Measurements from ENCODE around the gene SETD3.

The SETD3 gene

GRCh38 chr14:99471731-99472130, 8.9 kb downstream of the SETD3 start:
- Histone ChIP-seq H3K4me1 (ENCODE audit: control insufficient read depth in 2 of 2, insufficient read depth in 2 of 2, low read length in 2 of 2) (peaks cover 6 to 8% of the 10 kb centered on the region in 2 donors), H3K27ac (ENCODE audit: low read depth in 2 of 2, low read length in 2 of 2) (no peak overlapping the region)

GRCh38 chr14:99468836-99469592, 11.6 kb downstream of the SETD3 start:
- Histone ChIP-seq H3K9ac (ENCODE audit: low read depth in 1 of 2, low read length in 2 of 2) (no peak overlapping the region), H3K4me1 (ENCODE audit: control insufficient read depth in 2 of 2, insufficient read depth in 2 of 2, low read length in 2 of 2) (peaks cover 6 to 8% of the 10 kb centered on the region in 2 donors), H3K36me3 (ENCODE audit: control insufficient read depth in 2 of 2, insufficient read depth in 2 of 2, low read length in 2 of 2) (peaks cover 9 to 15% of the 10 kb centered on the region in 2 donors)

More at GRCh38 chr14:99471731-99472130, 8.9 kb downstream of the SETD3 start:
- Histone ChIP-seq H3K9me3 (ENCODE audit: control insufficient read depth in 2 of 2, low read length in 2 of 2) (no peaks in the 10 kb centered on the region), H3K27me3 (ENCODE audit: control insufficient read depth in 2 of 2, insufficient read depth in 2 of 2, low read length in 2 of 2) (no peaks in the 10 kb centered on the region), H3K9ac (ENCODE audit: low read depth in 1 of 2, low read length in 2 of 2) (no peak overlapping the region), H3K4me3 (ENCODE audit: low read length in 2 of 2) (no peak overlapping the region), H3K36me3 (ENCODE audit: control insufficient read depth in 2 of 2, insufficient read depth in 2 of 2, low read length in 2 of 2) (no peaks in the 10 kb centered on the region)

GRCh38 chr14:99468081-99468480, 12.6 kb downstream of the SETD3 start:
- Histone ChIP-seq H3K9ac (ENCODE audit: low read depth in 1 of 2, low read length in 2 of 2) (no peak overlapping the region), H3K36me3 (ENCODE audit: control insufficient read depth in 2 of 2, insufficient read depth in 2 of 2, low read length in 2 of 2) (peaks cover 16 to 19% of the 10 kb centered on the region in 2 donors), H3K27me3 (ENCODE audit: control insufficient read depth in 2 of 2, insufficient read depth in 2 of 2, low read length in 2 of 2) (no peaks in the 10 kb centered on the region), H3K4me3 (ENCODE audit: low read length in 2 of 2) (no peak overlapping the region), H3K4me1 (ENCODE audit: control insufficient read depth in 2 of 2, insufficient read depth in 2 of 2, low read length in 2 of 2) (peaks cover 6 to 8% of the 10 kb centered on the region in 2 donors), H3K9me3 (ENCODE audit: control insufficient read depth in 2 of 2, low read length in 2 of 2) (no peaks in the 10 kb centered on the region), H3K27ac (ENCODE audit: low read depth in 2 of 2, low read length in 2 of 2) (no peak overlapping the region)

More at GRCh38 chr14:99468836-99469592, 11.6 kb downstream of the SETD3 start:
- Histone ChIP-seq H3K4me3 (ENCODE audit: low read length in 2 of 2) (no peak overlapping the region), H3K9me3 (ENCODE audit: control insufficient read depth in 2 of 2, low read length in 2 of 2) (no peaks in the 10 kb centered on the region), H3K27me3 (ENCODE audit: control insufficient read depth in 2 of 2, insufficient read depth in 2 of 2, low read length in 2 of 2) (no peaks in the 10 kb centered on the region), H3K27ac (ENCODE audit: low read depth in 2 of 2, low read length in 2 of 2) (no peak overlapping the region)

GRCh38 chr14:99467336-99468078, 13.2 kb downstream of the SETD3 start:
- Histone ChIP-seq H3K36me3 (ENCODE audit: control insufficient read depth in 2 of 2, insufficient read depth in 2 of 2, low read length in 2 of 2) (peaks cover 21 to 22% of the 10 kb centered on the region in 2 donors), H3K27ac (ENCODE audit: low read depth in 2 of 2, low read length in 2 of 2) (no peak overlapping the region), H3K9me3 (ENCODE audit: control insufficient read depth in 2 of 2, low read length in 2 of 2) (no peaks in the 10 kb centered on the region), H3K27me3 (ENCODE audit: control insufficient read depth in 2 of 2, insufficient read depth in 2 of 2, low read length in 2 of 2) (no peaks in the 10 kb centered on the region), H3K4me1 (ENCODE audit: control insufficient read depth in 2 of 2, insufficient read depth in 2 of 2, low read length in 2 of 2) (peaks cover 6 to 8% of the 10 kb centered on the region in 2 donors), H3K9ac (ENCODE audit: low read depth in 1 of 2, low read length in 2 of 2) (no peak overlapping the region), H3K4me3 (ENCODE audit: low read length in 2 of 2) (no peak overlapping the region)

- H3K4me3 ChIP-seq (ENCODE audit: low read length in 2 of 2), result no peak overlapping the region
These were observed 13.9 kb downstream of the SETD3 start for GRCh38 chr14:99466758-99467157.

GRCh38 chr14:99465288-99465687, 15.4 kb downstream of the SETD3 start:
- peaks cover 37% of the 10 kb centered on the region in 2 donors for H3K36me3 ChIP-seq (ENCODE audit: control insufficient read depth in 2 of 2, insufficient read depth in 2 of 2, low read length in 2 of 2)
- H3K9me3 ChIP-seq (ENCODE audit: control insufficient read depth in 2 of 2, low read length in 2 of 2), result no peaks in the 10 kb centered on the region
- H3K27me3 ChIP-seq (ENCODE audit: control insufficient read depth in 2 of 2, insufficient read depth in 2 of 2, low read length in 2 of 2), result no peaks in the 10 kb centered on the region
- no peak overlapping the region for H3K27ac ChIP-seq (ENCODE audit: low read depth in 2 of 2, low read length in 2 of 2)
- H3K4me1 ChIP-seq (ENCODE audit: control insufficient read depth in 2 of 2, insufficient read depth in 2 of 2, low read length in 2 of 2), result peaks cover 6 to 8% of the 10 kb centered on the region in 2 donors
- H3K9ac ChIP-seq (ENCODE audit: low read depth in 1 of 2, low read length in 2 of 2), result no peak overlapping the region
- H3K4me3 ChIP-seq (ENCODE audit: low read length in 2 of 2), result no peak overlapping the region

More at GRCh38 chr14:99466758-99467157, 13.9 kb downstream of the SETD3 start:
- Histone ChIP-seq H3K27me3 (ENCODE audit: control insufficient read depth in 2 of 2, insufficient read depth in 2 of 2, low read length in 2 of 2) (no peaks in the 10 kb centered on the region), H3K36me3 (ENCODE audit: control insufficient read depth in 2 of 2, insufficient read depth in 2 of 2, low read length in 2 of 2) (peaks cover 28 to 29% of the 10 kb centered on the region in 2 donors), H3K27ac (ENCODE audit: low read depth in 2 of 2, low read length in 2 of 2) (no peak overlapping the region), H3K4me1 (ENCODE audit: control insufficient read depth in 2 of 2, insufficient read depth in 2 of 2, low read length in 2 of 2) (peaks cover 6 to 8% of the 10 kb centered on the region in 2 donors), H3K9ac (ENCODE audit: low read depth in 1 of 2, low read length in 2 of 2) (no peak overlapping the region), H3K9me3 (ENCODE audit: control insufficient read depth in 2 of 2, low read length in 2 of 2) (no peaks in the 10 kb centered on the region)

GRCh38 chr14:99463974-99464373, 16.7 kb downstream of the SETD3 start:
- H3K36me3 ChIP-seq (ENCODE audit: control insufficient read depth in 2 of 2, insufficient read depth in 2 of 2, low read length in 2 of 2), result peaks cover 37 to 44% of the 10 kb centered on the region in 2 donors
- no peaks in the 10 kb centered on the region for H3K9me3 ChIP-seq (ENCODE audit: control insufficient read depth in 2 of 2, low read length in 2 of 2)
- no peaks in the 10 kb centered on the region for H3K27me3 ChIP-seq (ENCODE audit: control insufficient read depth in 2 of 2, insufficient read depth in 2 of 2, low read length in 2 of 2)
- no peak overlapping the region for H3K27ac ChIP-seq (ENCODE audit: low read depth in 2 of 2, low read length in 2 of 2)
- H3K9ac ChIP-seq (ENCODE audit: low read depth in 1 of 2, low read length in 2 of 2), result no peak overlapping the region
- peaks cover 6% of the 10 kb centered on the region in 2 donors for H3K4me1 ChIP-seq (ENCODE audit: control insufficient read depth in 2 of 2, insufficient read depth in 2 of 2, low read length in 2 of 2)
- no peak overlapping the region for H3K4me3 ChIP-seq (ENCODE audit: low read length in 2 of 2)

- Histone ChIP-seq H3K9me3 (ENCODE audit: control insufficient read depth in 2 of 2, low read length in 2 of 2) (no peaks in the 10 kb centered on the region), H3K36me3 (ENCODE audit: control insufficient read depth in 2 of 2, insufficient read depth in 2 of 2, low read length in 2 of 2) (peaks cover 44 to 52% of the 10 kb centered on the region in 2 donors), H3K9ac (ENCODE audit: low read depth in 1 of 2, low read length in 2 of 2) (no peak overlapping the region), H3K27ac (ENCODE audit: low read depth in 2 of 2, low read length in 2 of 2) (no peak overlapping the region), H3K27me3 (ENCODE audit: control insufficient read depth in 2 of 2, insufficient read depth in 2 of 2, low read length in 2 of 2) (no peaks in the 10 kb centered on the region), H3K4me3 (ENCODE audit: low read length in 2 of 2) (no peak overlapping the region), H3K4me1 (ENCODE audit: control insufficient read depth in 2 of 2, insufficient read depth in 2 of 2, low read length in 2 of 2) (no peaks in the 10 kb centered on the region)
These were observed 18.4 kb downstream of the SETD3 start for GRCh38 chr14:99462210-99462609.

GRCh38 chr14:99461411-99462085, 19.1 kb downstream of the SETD3 start:
- no peak overlapping the region for H3K9ac ChIP-seq (ENCODE audit: low read depth in 1 of 2, low read length in 2 of 2)
- H3K27me3 ChIP-seq (ENCODE audit: control insufficient read depth in 2 of 2, insufficient read depth in 2 of 2, low read length in 2 of 2), result no peaks in the 10 kb centered on the region
- peaks cover 50 to 59% of the 10 kb centered on the region in 2 donors for H3K36me3 ChIP-seq (ENCODE audit: control insufficient read depth in 2 of 2, insufficient read depth in 2 of 2, low read length in 2 of 2)
- no peak overlapping the region for H3K4me3 ChIP-seq (ENCODE audit: low read length in 2 of 2)
- no peaks in the 10 kb centered on the region for H3K9me3 ChIP-seq (ENCODE audit: control insufficient read depth in 2 of 2, low read length in 2 of 2)
- H3K4me1 ChIP-seq (ENCODE audit: control insufficient read depth in 2 of 2, insufficient read depth in 2 of 2, low read length in 2 of 2), result no peaks in the 10 kb centered on the region
- H3K27ac ChIP-seq (ENCODE audit: low read depth in 2 of 2, low read length in 2 of 2), result no peak overlapping the region

GRCh38 chr14:99460793-99461192, 19.9 kb downstream of the SETD3 start:
- H3K36me3 ChIP-seq (ENCODE audit: control insufficient read depth in 2 of 2, insufficient read depth in 2 of 2, low read length in 2 of 2), result peaks cover 53 to 66% of the 10 kb centered on the region in 2 donors

More at GRCh38 chr14:99460793-99461192, 19.9 kb downstream of the SETD3 start:
- no peaks in the 10 kb centered on the region for H3K27me3 ChIP-seq (ENCODE audit: control insufficient read depth in 2 of 2, insufficient read depth in 2 of 2, low read length in 2 of 2)
- H3K9ac ChIP-seq (ENCODE audit: low read depth in 1 of 2, low read length in 2 of 2), result no peak overlapping the region
- H3K9me3 ChIP-seq (ENCODE audit: control insufficient read depth in 2 of 2, low read length in 2 of 2), result no peaks in the 10 kb centered on the region
- H3K4me3 ChIP-seq (ENCODE audit: low read length in 2 of 2), result no peak overlapping the region
- no peaks in the 10 kb centered on the region for H3K4me1 ChIP-seq (ENCODE audit: control insufficient read depth in 2 of 2, insufficient read depth in 2 of 2, low read length in 2 of 2)
- no peak overlapping the region for H3K27ac ChIP-seq (ENCODE audit: low read depth in 2 of 2, low read length in 2 of 2)
